Measurements from ENCODE around the gene CMTM6. TPM values are rescaled to one million over a fixed set of nuclear protein-coding genes. Genes with fewer than 3 reads are reported as not detected.
A peak's percentile ranks its signal among the peaks of the same experiment; 100 is the strongest.
"Not testable (repeated sequence)": the region's sequence is repeated elsewhere in the genome, so short reads cannot be mapped to it uniquely, and the experiment has no call there.

Gene CMTM6
- total RNA-seq, 3 donors from 2014 or later, result 40.7 to 58.5 (median 48.4) TPM

- ATAC-seq, result no peak
- intact Hi-C loops (cut with DNase I, micrococcal nuclease), result no loop called here
- no peak for DNase-seq
- no peak overlapping the region for H3K4me3 ChIP-seq
- H3K4me1 ChIP-seq (ENCODE audit: low read depth), result peaks cover 3% of the 10 kb centered on the region
- H3K36me3 ChIP-seq (ENCODE audit: low read depth), result no peaks in the 10 kb centered on the region
- no peaks in the 10 kb centered on the region for H3K9me3 ChIP-seq
- TF ChIP-seq CTCF (IDR thresholded peaks at IDR 0.05), result no peak
Observed at GRCh38 chr3:32443478-32443877, 59.2 kb downstream of the CMTM6 start.

GRCh38 chr3:32442766-32443165 lies 59.9 kb downstream of the CMTM6 start:
- Histone ChIP-seq H3K36me3 (ENCODE audit: low read depth) (no peaks in the 10 kb centered on the region), H3K9me3 (no peaks in the 10 kb centered on the region), H3K4me1 (ENCODE audit: low read depth) (peaks cover 3% of the 10 kb centered on the region), H3K4me3 (no peak overlapping the region)
- no peak for TF ChIP-seq CTCF (IDR thresholded peaks at IDR 0.05)
- no peak for ATAC-seq
- intact Hi-C loops (cut with DNase I, micrococcal nuclease), result no loop called here
- no peak for DNase-seq

- Histone ChIP-seq H3K9me3 (no peaks in the 10 kb centered on the region), H3K4me1 (ENCODE audit: low read depth) (no peaks in the 10 kb centered on the region), H3K36me3 (ENCODE audit: low read depth) (no peaks in the 10 kb centered on the region), H3K4me3 (no peak overlapping the region)
- intact Hi-C loops (cut with DNase I, micrococcal nuclease), result no loop called here
- no peak for TF ChIP-seq CTCF (IDR thresholded peaks at IDR 0.05)
- ATAC-seq (no peak), DNase-seq (no peak)
Observed at GRCh38 chr3:32440611-32441350, 61.9 kb downstream of the CMTM6 start.

GRCh38 chr3:32439421-32439820 lies 63.2 kb downstream of the CMTM6 start:
- H3K4me1 ChIP-seq (ENCODE audit: low read depth); H3K9me3 ChIP-seq; H3K36me3 ChIP-seq (ENCODE audit: low read depth); ATAC-seq; intact Hi-C loops (cut with DNase I, micrococcal nuclease); DNase-seq; H3K4me3 ChIP-seq: not testable (repeated sequence)

GRCh38 chr3:32438596-32439344 lies 63.9 kb downstream of the CMTM6 start:
- Histone ChIP-seq H3K36me3 (ENCODE audit: low read depth) (no peaks in the 10 kb centered on the region), H3K4me3 (no peak overlapping the region), H3K4me1 (ENCODE audit: low read depth) (no peaks in the 10 kb centered on the region), H3K9me3 (no peaks in the 10 kb centered on the region)
- ATAC-seq (peak; percentile 76), DNase-seq (no peak)
- intact Hi-C loops (cut with DNase I, micrococcal nuclease), result no loop called here
- no peak for TF ChIP-seq CTCF (IDR thresholded peaks at IDR 0.05)

- H3K4me3 ChIP-seq, result no peak overlapping the region
- intact Hi-C loops (cut with DNase I, micrococcal nuclease), result no loop called here
- TF ChIP-seq CTCF (IDR thresholded peaks at IDR 0.05), result no peak
- H3K9me3 ChIP-seq, result no peaks in the 10 kb centered on the region
- no peaks in the 10 kb centered on the region for H3K36me3 ChIP-seq (ENCODE audit: low read depth)
- no peaks in the 10 kb centered on the region for H3K4me1 ChIP-seq (ENCODE audit: low read depth)
- peak in 1 of 3 donors; percentile 0 for DNase-seq
- no peak for ATAC-seq
Observed at GRCh38 chr3:32437896-32438295, 64.8 kb downstream of the CMTM6 start.
